ENCODE measurements around the gene NXPH4. TPM values are rescaled to one million over a fixed set of nuclear protein-coding genes. Genes with fewer than 3 reads are reported as not detected.

Gene NXPH4
- total RNA-seq, 1 donor from 2014 or later, result not detected

- H3K4me1 ChIP-seq, result no peaks in the 10 kb centered on the region
- no peaks in the 10 kb centered on the region for H3K9me3 Mint-ChIP-seq
- no peaks in the 10 kb centered on the region for H3K9me3 ChIP-seq (ENCODE audit: low read depth)
- H3K79me2 ChIP-seq (ENCODE audit: low read depth), result no peaks in the 10 kb centered on the region
- no peaks in the 10 kb centered on the region for H3K4me1 Mint-ChIP-seq
- TF ChIP-seq EZH2 (IDR thresholded peaks at IDR 0.05) (no peak), EZH2phosphoT487 (IDR thresholded peaks at IDR 0.05) (no peak), CTCF (IDR thresholded peaks at IDR 0.05) (no peak)
- H3K4me3 ChIP-seq, result no peak overlapping the region
- no peaks in the 10 kb centered on the region for H4K20me1 ChIP-seq (ENCODE audit: low read depth)
- H3K27me3 Mint-ChIP-seq (ENCODE audit: insufficient read depth, low read depth), result peaks cover 2% of the 10 kb centered on the region
- no peak for DNase-seq (ENCODE audit: low spot score)
- H3K36me3 ChIP-seq, result no peaks in the 10 kb centered on the region
- H2AFZ ChIP-seq (replicated peaks), result no peak overlapping the region
- no peak overlapping the region for H3K9ac ChIP-seq
- no peak overlapping the region for H3K27ac Mint-ChIP-seq
- no peaks in the 10 kb centered on the region for H3F3A ChIP-seq (ENCODE audit: low read depth)
- no peaks in the 10 kb centered on the region for H3K27me3 ChIP-seq
- no peak overlapping the region for H3K4me3 Mint-ChIP-seq
- H3K36me3 Mint-ChIP-seq, result peaks cover 25% of the 10 kb centered on the region
- no peak overlapping the region for H3K4me2 ChIP-seq
- H3K27ac ChIP-seq, result no peak overlapping the region
Observed at GRCh38 chr12:57203791-57204190, 12.8 kb upstream of the NXPH4 start.

DNA sequence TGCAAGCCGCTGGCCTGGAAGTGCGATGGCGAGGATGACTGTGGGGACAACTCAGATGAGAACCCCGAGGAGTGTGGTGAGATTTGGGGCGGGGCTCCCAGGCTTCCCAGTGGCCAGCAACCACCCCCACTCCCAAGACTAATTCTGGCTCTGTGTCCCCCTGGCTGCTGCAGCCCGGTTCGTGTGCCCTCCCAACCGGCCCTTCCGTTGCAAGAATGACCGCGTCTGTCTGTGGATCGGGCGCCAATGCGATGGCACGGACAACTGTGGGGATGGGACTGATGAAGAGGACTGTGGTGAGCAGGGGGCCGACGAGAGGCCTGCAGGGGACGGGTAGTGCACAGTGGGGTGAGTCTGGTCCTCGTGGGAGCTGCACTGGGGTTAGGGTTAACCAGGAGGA is 12.1 kb upstream of the NXPH4 start:
- Histone ChIP-seq H3F3A (ENCODE audit: low read depth) (no peaks in the 10 kb centered on the region), H4K20me1 (ENCODE audit: low read depth) (no peaks in the 10 kb centered on the region), H3K4me2 (no peak overlapping the region), H2AFZ (replicated peaks) (no peak overlapping the region), H3K36me3 (no peaks in the 10 kb centered on the region), H3K79me2 (ENCODE audit: low read depth) (no peaks in the 10 kb centered on the region), H3K4me1 (no peaks in the 10 kb centered on the region), H3K27ac (no peak overlapping the region), H3K9ac (no peak overlapping the region), H3K4me3 (no peak overlapping the region), H3K9me3 (ENCODE audit: low read depth) (no peaks in the 10 kb centered on the region), H3K27me3 (no peaks in the 10 kb centered on the region)
- no peak for TF ChIP-seq EZH2 (IDR thresholded peaks at IDR 0.05)
- no peak for TF ChIP-seq CTCF (IDR thresholded peaks at IDR 0.05)
- TF ChIP-seq EZH2phosphoT487 (IDR thresholded peaks at IDR 0.05), result no peak
- H3K27me3 Mint-ChIP-seq (ENCODE audit: insufficient read depth, low read depth), result peaks cover 2% of the 10 kb centered on the region
- DNase-seq (ENCODE audit: low spot score), result no peak
- H3K27ac Mint-ChIP-seq, result no peak overlapping the region
- no peak overlapping the region for H3K4me3 Mint-ChIP-seq
- H3K36me3 Mint-ChIP-seq, result peaks cover 29% of the 10 kb centered on the region
- no peaks in the 10 kb centered on the region for H3K9me3 Mint-ChIP-seq
- no peaks in the 10 kb centered on the region for H3K4me1 Mint-ChIP-seq

- no peaks in the 10 kb centered on the region for H3K9me3 ChIP-seq (ENCODE audit: low read depth)
- peaks cover 2% of the 10 kb centered on the region for H3K27me3 Mint-ChIP-seq (ENCODE audit: insufficient read depth, low read depth)
- H3K4me2 ChIP-seq, result no peak overlapping the region
- H3K4me1 ChIP-seq, result no peaks in the 10 kb centered on the region
- no peaks in the 10 kb centered on the region for H3K4me1 Mint-ChIP-seq
- H3K9ac ChIP-seq, result no peak overlapping the region
- no peak for TF ChIP-seq EZH2 (IDR thresholded peaks at IDR 0.05)
- no peak for DNase-seq (ENCODE audit: low spot score)
- H3K4me3 Mint-ChIP-seq, result no peak overlapping the region
- H3K79me2 ChIP-seq (ENCODE audit: low read depth), result no peaks in the 10 kb centered on the region
- peaks cover 28% of the 10 kb centered on the region for H3K36me3 Mint-ChIP-seq
- no peak overlapping the region for H3K27ac ChIP-seq
- no peaks in the 10 kb centered on the region for H3K36me3 ChIP-seq
- H3F3A ChIP-seq (ENCODE audit: low read depth), result no peaks in the 10 kb centered on the region
- no peaks in the 10 kb centered on the region for H3K27me3 ChIP-seq
- H3K4me3 ChIP-seq, result no peak overlapping the region
- H2AFZ ChIP-seq (replicated peaks), result no peak overlapping the region
- no peaks in the 10 kb centered on the region for H3K9me3 Mint-ChIP-seq
- no peaks in the 10 kb centered on the region for H4K20me1 ChIP-seq (ENCODE audit: low read depth)
- no peak overlapping the region for H3K27ac Mint-ChIP-seq
Observed at GRCh38 chr12:57205186-57205585, 11.4 kb upstream of the NXPH4 start.

DNA sequence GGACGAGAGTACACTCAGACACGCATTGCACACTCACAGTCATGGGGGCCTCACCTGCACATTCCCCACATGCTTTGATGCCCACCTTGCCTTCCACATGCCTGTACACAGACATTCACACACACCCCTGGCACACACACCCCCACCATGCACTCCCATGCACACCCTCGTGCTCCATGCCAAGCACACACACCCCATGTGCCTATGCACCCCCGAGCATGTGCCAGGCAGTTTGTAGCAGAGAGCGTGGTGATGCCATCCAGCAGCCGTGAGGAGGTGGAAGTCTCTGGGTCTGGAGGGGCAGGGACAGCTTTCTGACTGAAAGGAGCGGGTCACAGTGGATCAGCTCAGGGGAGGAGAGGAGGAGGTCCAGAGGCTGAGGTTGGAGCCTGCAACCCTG is 10.7 kb upstream of the NXPH4 start:
- Histone ChIP-seq H3F3A (ENCODE audit: low read depth) (no peaks in the 10 kb centered on the region), H3K4me3 (no peak overlapping the region), H3K9ac (no peak overlapping the region), H4K20me1 (ENCODE audit: low read depth) (no peaks in the 10 kb centered on the region), H3K4me1 (no peaks in the 10 kb centered on the region), H3K27me3 (no peaks in the 10 kb centered on the region), H3K79me2 (ENCODE audit: low read depth) (no peaks in the 10 kb centered on the region), H2AFZ (replicated peaks) (no peak overlapping the region), H3K27ac (no peak overlapping the region), H3K36me3 (no peaks in the 10 kb centered on the region), H3K9me3 (ENCODE audit: low read depth) (no peaks in the 10 kb centered on the region), H3K4me2 (no peak overlapping the region)
- Mint-ChIP-seq H3K27me3 (ENCODE audit: insufficient read depth, low read depth) (peaks cover 2% of the 10 kb centered on the region), H3K9me3 (no peaks in the 10 kb centered on the region), H3K36me3 (peaks cover 27% of the 10 kb centered on the region), H3K4me3 (no peak overlapping the region), H3K27ac (no peak overlapping the region), H3K4me1 (no peaks in the 10 kb centered on the region)
- no peak for DNase-seq (ENCODE audit: low spot score)
- TF ChIP-seq CTCF (IDR thresholded peaks at IDR 0.05), result no peak
- no peak for TF ChIP-seq EZH2phosphoT487 (IDR thresholded peaks at IDR 0.05)
- no peak for TF ChIP-seq EZH2 (IDR thresholded peaks at IDR 0.05)

Measured in neural progenitor cell (in vitro differentiated cells).